DND-41 (cell line): ENCODE data around the gene NBPF4.
"Not testable (repeated sequence)": the region's sequence is repeated elsewhere in the genome, so short reads cannot be mapped to it uniquely, and the experiment has no call there.

Experiments
- ATAC-seq: fragments of 200-7000 bp; cut with Tn5 transposase; 3 replicates; pipeline ENCODE4 v1.9.1; 2021; ENCODE audit warnings: low read depth; ENCODE audit not compliant: insufficient read depth
- DNase-seq: peaks from one replicate; pipeline ENCODE4 v3.0.0-alpha.2; 2020
- H2AFZ ChIP-seq: 2 replicates; pipeline ENCODE4 v1.6.0; 2012; ENCODE audit warnings: low read depth, low read length
- H3K27ac ChIP-seq: 2 replicates; pipeline ENCODE4 v1.5.1; 2012; ENCODE audit warnings: low read length, inconsistent platforms
- H3K27me3 ChIP-seq: fragments of 200-600 bp; sonication (generic); 2 replicates; pipeline ENCODE4 v1.6.0; 2012; ENCODE audit warnings: low read length, mild to moderate bottlenecking, inconsistent platforms; ENCODE audit not compliant: insufficient read depth, poor library complexity
- H3K36me3 ChIP-seq: 2 replicates; pipeline ENCODE4 v1.5.1; 2012; ENCODE audit warnings: low read length, inconsistent platforms; ENCODE audit not compliant: insufficient read depth
- H3K4me1 ChIP-seq: 2 replicates; pipeline ENCODE4 v1.5.1; 2012; ENCODE audit warnings: mild to moderate bottlenecking, low read length; ENCODE audit not compliant: insufficient read depth
- H3K4me2 ChIP-seq: 2 replicates; pipeline ENCODE4 v1.6.0; 2012; ENCODE audit warnings: mild to moderate bottlenecking, moderate library complexity, low read length, inconsistent platforms; ENCODE audit not compliant: insufficient read depth
- H3K4me3 ChIP-seq, 2 experiments: fragments of 200-600 bp in 1 of 2; shearing (Covaris generic) in 1 of 2; 2 replicates each; pipeline ENCODE4 v1.5.1; 2012 to 2016; ENCODE audit warnings: inconsistent platforms in 2 of 2, low read length in 2 of 2, mild to moderate bottlenecking in 2 of 2, low read depth in 1 of 2, moderate library complexity in 1 of 2
- H3K79me2 ChIP-seq: 2 replicates; pipeline ENCODE4 v1.6.0; 2012; ENCODE audit warnings: low read length, inconsistent platforms; ENCODE audit not compliant: insufficient read depth
- H3K9ac ChIP-seq: 2 replicates; pipeline ENCODE4 v1.6.0; 2012; ENCODE audit warnings: low read depth, mild to moderate bottlenecking, inconsistent platforms, low read length, moderate library complexity
- H3K9me3 ChIP-seq: 2 replicates; pipeline ENCODE4 v1.5.1; 2012; ENCODE audit warnings: low read length, moderate library complexity, mild to moderate bottlenecking, inconsistent platforms; ENCODE audit not compliant: insufficient read depth, severe bottlenecking
- H4K20me1 ChIP-seq: 2 replicates; pipeline ENCODE4 v1.6.0; 2012; ENCODE audit warnings: low read length; ENCODE audit not compliant: insufficient read depth

NBPF4 gene

GRCh38 chr1:108243976-108244375 lies at the start of gene NBPF4:
NBPF4 (minus strand) TSS chr1:108244076; CDS start chr1:108243761, 315 bp downstream.
- not testable (repeated sequence) for H3K4me1 ChIP-seq, H4K20me1 ChIP-seq, H3K27me3 ChIP-seq, H2AFZ ChIP-seq, H3K4me2 ChIP-seq, H3K79me2 ChIP-seq, DNase-seq, H3K27ac ChIP-seq, ATAC-seq, H3K9me3 ChIP-seq, H3K36me3 ChIP-seq, H3K9ac ChIP-seq, H3K4me3 ChIP-seq

- not testable (repeated sequence) for H3K9ac ChIP-seq, H3K4me3 ChIP-seq, H2AFZ ChIP-seq, H4K20me1 ChIP-seq, H3K9me3 ChIP-seq, H3K4me1 ChIP-seq, H3K4me2 ChIP-seq, H3K27ac ChIP-seq, ATAC-seq, H3K36me3 ChIP-seq, H3K27me3 ChIP-seq, H3K79me2 ChIP-seq, DNase-seq
Observed at GRCh38 chr1:108282528-108283257, 38.8 kb upstream of the NBPF4 start.

- H4K20me1 ChIP-seq, H3K36me3 ChIP-seq, H3K4me3 ChIP-seq, H3K79me2 ChIP-seq, H2AFZ ChIP-seq, H3K9ac ChIP-seq, H3K4me1 ChIP-seq, H3K4me2 ChIP-seq, H3K9me3 ChIP-seq, DNase-seq, H3K27ac ChIP-seq, ATAC-seq, H3K27me3 ChIP-seq: not testable (repeated sequence)
Observed at GRCh38 chr1:108272485-108273327, 28.8 kb upstream of the NBPF4 start.

GRCh38 chr1:108267097-108267496 lies 23.2 kb upstream of the NBPF4 start:
- DNase-seq, H3K4me3 ChIP-seq, H3K79me2 ChIP-seq, H3K27ac ChIP-seq, ATAC-seq, H3K27me3 ChIP-seq, H3K36me3 ChIP-seq, H4K20me1 ChIP-seq, H3K4me1 ChIP-seq, H2AFZ ChIP-seq, H3K9me3 ChIP-seq, H3K4me2 ChIP-seq, H3K9ac ChIP-seq: not testable (repeated sequence)

- not testable (repeated sequence) for H3K27me3 ChIP-seq, H3K27ac ChIP-seq, H2AFZ ChIP-seq, ATAC-seq, H3K9ac ChIP-seq, H3K9me3 ChIP-seq, H3K4me2 ChIP-seq, DNase-seq, H4K20me1 ChIP-seq, H3K4me1 ChIP-seq, H3K4me3 ChIP-seq, H3K79me2 ChIP-seq, H3K36me3 ChIP-seq
Observed at GRCh38 chr1:108261967-108262366, 18.1 kb upstream of the NBPF4 start.

- not testable (repeated sequence) for H3K9ac ChIP-seq, H3K9me3 ChIP-seq, H4K20me1 ChIP-seq, H3K36me3 ChIP-seq, H3K4me2 ChIP-seq, H3K27me3 ChIP-seq, H3K27ac ChIP-seq, H3K79me2 ChIP-seq, ATAC-seq, H2AFZ ChIP-seq, DNase-seq, H3K4me3 ChIP-seq, H3K4me1 ChIP-seq
Observed at GRCh38 chr1:108261519-108261918, 17.6 kb upstream of the NBPF4 start.

- not testable (repeated sequence) for H3K36me3 ChIP-seq, ATAC-seq, H3K9me3 ChIP-seq, H3K4me2 ChIP-seq, H3K27me3 ChIP-seq, H3K4me1 ChIP-seq, H3K9ac ChIP-seq, H2AFZ ChIP-seq, H4K20me1 ChIP-seq, H3K79me2 ChIP-seq, H3K27ac ChIP-seq, H3K4me3 ChIP-seq, DNase-seq
Observed at GRCh38 chr1:108260578-108261259, 16.8 kb upstream of the NBPF4 start.

GRCh38 chr1:108255426-108255825 lies 11.6 kb upstream of the NBPF4 start:
- not testable (repeated sequence) for H3K27me3 ChIP-seq, H3K4me2 ChIP-seq, H3K79me2 ChIP-seq, H3K4me1 ChIP-seq, H3K9me3 ChIP-seq, H3K36me3 ChIP-seq, H2AFZ ChIP-seq, H4K20me1 ChIP-seq, DNase-seq, H3K27ac ChIP-seq, H3K9ac ChIP-seq, H3K4me3 ChIP-seq
- ATAC-seq, result peak; percentile 58; the same call in 2 of the 3 replicates
